ENCODE data around the gene CASP5.

DNA sequence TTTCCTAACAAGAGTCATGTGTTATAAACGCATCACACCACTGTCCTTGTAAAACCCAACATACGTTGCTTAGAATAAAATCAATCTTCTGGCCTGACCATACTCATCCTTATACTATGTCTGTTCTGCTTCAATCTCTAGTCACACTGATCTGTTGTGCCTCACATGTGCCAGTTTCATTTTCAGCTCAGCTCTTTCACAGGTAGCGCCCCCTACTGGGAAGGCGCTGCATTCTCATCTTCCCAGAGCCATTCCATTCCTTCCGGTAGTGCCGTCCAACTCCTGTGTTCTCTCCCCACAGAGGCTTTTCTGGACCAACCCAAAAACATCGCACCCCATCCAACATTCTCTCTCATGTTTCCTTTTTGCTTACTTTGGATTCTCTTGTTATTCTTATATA lies 22.2 kb downstream of the CASP5 start:
- TF ChIP-seq, protein P1, sequence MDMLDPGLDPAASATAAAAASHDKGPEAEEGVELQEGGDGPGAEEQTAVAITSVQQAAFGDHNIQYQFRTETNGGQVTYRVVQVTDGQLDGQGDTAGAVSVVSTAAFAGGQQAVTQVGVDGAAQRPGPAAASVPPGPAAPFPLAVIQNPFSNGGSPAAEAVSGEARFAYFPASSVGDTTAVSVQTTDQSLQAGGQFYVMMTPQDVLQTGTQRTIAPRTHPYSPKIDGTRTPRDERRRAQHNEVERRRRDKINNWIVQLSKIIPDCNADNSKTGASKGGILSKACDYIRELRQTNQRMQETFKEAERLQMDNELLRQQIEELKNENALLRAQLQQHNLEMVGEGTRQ (CRISPR knock-in tag; IDR thresholded peaks at IDR 0.05): no peak
- TF ChIP-seq ZNF121 (CRISPR knock-in tag; IDR thresholded peaks at IDR 0.05): no peak
- TF ChIP-seq, protein P2, sequence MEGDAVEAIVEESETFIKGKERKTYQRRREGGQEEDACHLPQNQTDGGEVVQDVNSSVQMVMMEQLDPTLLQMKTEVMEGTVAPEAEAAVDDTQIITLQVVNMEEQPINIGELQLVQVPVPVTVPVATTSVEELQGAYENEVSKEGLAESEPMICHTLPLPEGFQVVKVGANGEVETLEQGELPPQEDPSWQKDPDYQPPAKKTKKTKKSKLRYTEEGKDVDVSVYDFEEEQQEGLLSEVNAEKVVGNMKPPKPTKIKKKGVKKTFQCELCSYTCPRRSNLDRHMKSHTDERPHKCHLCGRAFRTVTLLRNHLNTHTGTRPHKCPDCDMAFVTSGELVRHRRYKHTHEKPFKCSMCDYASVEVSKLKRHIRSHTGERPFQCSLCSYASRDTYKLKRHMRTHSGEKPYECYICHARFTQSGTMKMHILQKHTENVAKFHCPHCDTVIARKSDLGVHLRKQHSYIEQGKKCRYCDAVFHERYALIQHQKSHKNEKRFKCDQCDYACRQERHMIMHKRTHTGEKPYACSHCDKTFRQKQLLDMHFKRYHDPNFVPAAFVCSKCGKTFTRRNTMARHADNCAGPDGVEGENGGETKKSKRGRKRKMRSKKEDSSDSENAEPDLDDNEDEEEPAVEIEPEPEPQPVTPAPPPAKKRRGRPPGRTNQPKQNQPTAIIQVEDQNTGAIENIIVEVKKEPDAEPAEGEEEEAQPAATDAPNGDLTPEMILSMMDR (IDR thresholded peaks at IDR 0.05): peak; percentile 86
- no peak for TF ChIP-seq ZNF416 (CRISPR knock-in tag; IDR thresholded peaks at IDR 0.05)
- TF ChIP-seq CREB1 (CRISPR knock-in tag; IDR thresholded peaks at IDR 0.05): no peak

Measured in WTC11 (cell line).